Stimulated activated CD8-positive, alpha-beta memory T cell treated with anti-CD3 and anti-CD28 coated beads, Interleukin-12 subunit alpha, Interleukin-12 subunit beta, amount 100 ng/mL, for 1 hour (primary cell): ENCODE measurements around the gene ERVH48-1.
A peak's percentile ranks its signal among the peaks of the same experiment; 100 is the strongest.
"Not testable (repeated sequence)": the region's sequence is repeated elsewhere in the genome, so short reads cannot be mapped to it uniquely, and the experiment has no call there.

Experiments used
- DNase-seq: peaks from one replicate; pipeline ENCODE4 v3.0.0-alpha.2; 2020; ENCODE audit warnings: low read depth

ERVH48-1 gene

GRCh38 chr21:42938606-42938995, 13.2 kb upstream of the ERVH48-1 start:
- DNase-seq: not testable (repeated sequence)

GRCh38 chr21:42937960-42938605, 12.7 kb upstream of the ERVH48-1 start:
- DNase-seq: no peak

DNA sequence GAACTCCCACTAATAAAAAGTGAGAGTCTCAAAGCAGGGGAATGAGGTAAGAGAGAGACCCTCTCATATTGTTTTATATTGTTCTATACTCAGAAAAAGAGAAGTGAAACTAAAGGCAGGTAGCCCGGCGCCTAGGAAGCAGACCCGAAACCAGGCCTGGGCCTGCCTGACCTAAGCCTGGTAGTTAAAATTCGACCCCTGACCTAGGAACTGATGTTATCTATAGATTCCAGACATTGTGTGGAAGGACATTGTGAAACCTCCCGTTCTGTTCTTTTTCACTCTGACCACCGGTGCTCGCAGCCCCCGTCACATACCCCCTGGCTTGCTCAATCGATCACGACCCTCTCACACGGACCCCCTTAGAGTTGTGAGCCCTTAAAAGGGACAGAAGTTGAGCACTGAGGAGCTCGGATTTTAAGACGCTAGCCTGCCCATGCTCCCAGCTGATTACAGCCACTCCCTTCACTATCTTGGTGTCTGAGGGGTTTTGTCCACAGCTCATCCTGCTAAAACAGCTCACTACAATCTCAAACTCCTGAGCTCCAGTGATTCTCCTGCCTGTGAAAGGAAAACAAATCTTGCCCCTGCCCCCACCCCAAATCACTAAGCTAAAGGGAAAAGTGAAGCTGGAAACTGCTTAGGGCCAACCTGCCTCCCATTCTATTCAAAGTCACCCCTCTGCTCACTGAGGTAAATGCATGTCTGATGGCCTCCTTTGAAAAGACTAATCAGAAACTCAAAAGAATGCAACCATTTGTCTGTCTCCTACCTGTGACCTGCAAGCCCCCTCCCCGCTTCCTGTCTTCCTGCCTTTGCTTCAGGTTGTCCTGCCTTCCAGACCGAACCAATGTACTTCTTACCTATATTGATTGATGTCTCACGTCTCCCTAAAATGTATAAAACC, 11.9 kb upstream of the ERVH48-1 start:
- DNase-seq: not testable (repeated sequence)

DNA sequence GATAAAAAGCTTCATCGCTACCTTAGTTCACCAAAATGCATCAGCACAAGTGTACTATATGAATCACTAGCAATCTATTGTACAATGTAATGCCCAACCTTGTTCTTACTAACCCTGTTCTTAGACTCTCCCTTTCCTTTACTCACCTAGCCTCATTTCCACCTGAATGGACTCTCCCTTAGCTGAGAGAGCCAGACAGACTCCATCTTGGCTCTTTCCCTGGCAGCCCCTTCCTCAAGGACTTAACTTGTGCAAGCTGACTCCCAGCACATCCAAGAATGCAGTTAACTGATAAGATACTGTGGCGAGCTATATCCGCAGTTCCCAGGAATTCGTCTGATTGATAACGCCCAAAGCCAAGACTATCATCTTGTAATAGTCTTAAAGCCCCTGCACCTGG, 10.9 kb upstream of the ERVH48-1 start:
- DNase-seq: not testable (repeated sequence)

DNA sequence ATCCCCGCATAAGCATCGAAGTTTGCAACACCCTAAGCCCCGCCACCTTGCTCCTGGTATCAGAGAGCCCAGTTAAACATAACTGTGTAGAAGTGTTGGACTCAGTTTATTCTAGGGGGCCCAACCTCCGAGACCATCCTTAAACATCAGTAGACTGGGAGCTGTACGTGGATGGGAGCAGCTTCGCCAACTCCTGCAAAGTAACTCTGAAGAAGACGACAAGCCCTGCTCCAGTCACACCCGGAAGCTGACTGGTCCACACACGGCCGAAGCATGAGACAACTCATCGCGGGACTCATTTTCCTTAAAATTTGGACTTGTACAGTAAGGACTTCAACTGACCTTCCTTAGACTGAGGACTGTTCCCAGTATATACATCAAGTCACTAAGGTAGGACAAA, 8.5 kb upstream of the ERVH48-1 start:
- DNase-seq: not testable (repeated sequence)

- DNase-seq: not testable (repeated sequence)
Observed at GRCh38 chr21:42933137-42933970, 7.9 kb upstream of the ERVH48-1 start.

GRCh38 chr21:42932378-42933136, 7.1 kb upstream of the ERVH48-1 start:
- not testable (repeated sequence) for DNase-seq

DNA sequence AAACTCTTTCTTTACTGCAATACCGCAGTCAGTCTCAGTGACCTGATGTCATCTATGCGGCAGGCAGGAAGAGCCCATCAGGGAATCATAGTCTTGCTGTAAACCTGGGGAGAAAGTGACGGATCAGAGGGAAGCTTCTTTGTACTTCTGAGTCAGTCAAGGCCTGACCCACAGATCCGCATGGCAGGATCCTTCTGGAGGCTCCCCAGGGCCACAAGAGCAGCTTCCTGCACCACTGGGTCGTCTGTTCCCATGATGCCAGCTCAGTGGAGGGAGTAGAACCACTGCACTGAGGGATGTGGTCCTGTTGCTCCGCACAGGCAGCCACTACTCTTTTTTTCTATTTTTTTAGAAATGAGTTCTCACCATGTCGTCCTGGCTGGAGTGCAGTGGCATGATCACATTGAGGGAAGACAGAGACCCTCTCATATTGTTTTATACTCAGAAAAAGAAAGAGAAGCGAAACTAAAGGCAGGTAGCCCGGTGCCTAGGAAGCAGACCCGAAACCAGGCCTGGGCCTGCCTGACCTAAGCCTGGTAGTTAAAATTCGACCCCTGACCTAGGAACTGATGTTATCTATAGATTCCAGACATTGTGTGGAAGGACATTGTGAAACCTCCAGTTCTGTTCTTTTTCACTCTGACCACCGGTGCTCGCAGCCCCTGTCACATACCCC, 6.3 kb upstream of the ERVH48-1 start:
- no peak for DNase-seq

GRCh38 chr21:42929969-42930368, 4.5 kb upstream of the ERVH48-1 start:
- DNase-seq: no peak

DNA sequence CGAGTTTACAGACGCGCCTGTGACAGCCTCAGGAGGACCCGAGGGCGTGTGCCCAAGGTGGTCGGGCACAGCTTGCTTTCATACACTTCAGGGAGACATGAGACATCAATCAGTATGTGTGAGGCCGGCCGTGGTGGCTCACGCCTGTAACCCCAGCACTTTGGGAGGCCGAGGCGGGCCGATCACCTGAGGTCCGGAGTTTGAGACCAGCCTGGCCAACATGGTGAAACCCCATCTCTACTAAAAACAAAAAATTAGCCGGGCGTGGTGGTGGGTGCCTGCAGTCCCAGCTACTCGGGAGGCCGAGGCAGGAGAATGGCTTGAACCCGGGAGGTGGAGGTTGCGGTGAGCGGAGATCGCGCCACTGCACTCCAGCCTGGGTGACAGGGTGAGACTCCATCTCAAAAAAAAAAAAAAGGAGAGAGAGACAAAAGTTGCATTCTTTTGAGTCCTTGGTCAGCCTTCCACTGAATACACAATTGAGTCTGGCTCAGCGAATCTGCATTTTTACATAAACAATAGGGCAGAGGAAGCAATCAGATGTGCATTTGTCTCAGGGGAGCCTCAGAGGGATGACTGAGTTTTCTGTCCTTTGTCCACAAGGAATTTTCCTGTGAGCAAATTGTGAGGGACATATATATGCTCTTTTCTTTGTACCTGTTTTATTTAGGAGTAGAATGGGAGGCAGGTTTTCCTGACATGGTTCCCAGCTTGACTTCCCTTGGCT, 2.2 kb upstream of the ERVH48-1 start:
- not testable (repeated sequence) for DNase-seq

- DNase-seq: no peak
Observed at GRCh38 chr21:42924433-42924751, 1.0 kb downstream of the ERVH48-1 start.

DNA sequence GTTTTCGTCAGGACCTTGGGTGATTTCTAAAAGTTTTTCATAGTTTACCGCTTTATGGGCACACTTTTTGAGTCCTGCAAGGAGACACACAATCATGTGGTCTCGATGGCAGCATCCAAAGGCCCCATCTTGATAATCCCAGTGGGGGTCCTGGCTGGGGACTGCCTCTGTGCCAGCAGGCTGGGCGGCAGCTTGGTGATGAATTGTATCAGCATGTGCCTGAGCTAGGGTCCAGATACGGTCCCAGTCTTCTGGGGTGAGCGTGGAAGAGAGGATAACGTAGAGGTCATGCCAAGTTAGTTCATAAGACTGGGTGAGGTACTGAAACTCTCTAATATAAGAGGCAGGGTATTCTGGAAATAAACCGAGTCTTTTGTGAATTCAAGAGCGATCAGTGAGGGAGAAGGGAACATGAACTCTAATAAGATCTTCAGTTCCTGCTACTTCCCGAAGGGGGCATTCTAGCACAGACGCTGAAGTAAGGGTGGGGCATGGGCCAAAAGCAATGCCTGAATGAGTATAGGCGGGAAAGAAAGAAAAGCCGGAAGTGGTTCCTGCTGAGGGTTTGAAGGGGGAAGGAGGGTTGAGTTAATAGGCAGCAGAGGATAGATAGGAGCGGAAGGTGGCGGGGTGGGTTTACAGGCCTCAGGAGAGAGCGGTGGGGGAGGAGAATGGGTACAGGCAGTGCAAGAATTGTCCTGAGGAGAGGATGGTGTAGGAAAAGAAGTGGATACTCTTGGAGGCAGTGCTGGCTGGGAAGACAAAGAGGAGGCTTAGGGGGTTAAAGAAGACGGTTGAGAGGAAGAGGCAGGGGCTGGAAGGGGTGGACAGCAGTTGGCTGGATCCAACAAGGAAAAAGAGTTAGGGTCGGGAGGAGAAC, 1.6 kb downstream of the ERVH48-1 start:
- DNase-seq: peak; percentile 51

GRCh38 chr21:42922918-42923317, 2.5 kb downstream of the ERVH48-1 start:
- DNase-seq: no peak

DNA sequence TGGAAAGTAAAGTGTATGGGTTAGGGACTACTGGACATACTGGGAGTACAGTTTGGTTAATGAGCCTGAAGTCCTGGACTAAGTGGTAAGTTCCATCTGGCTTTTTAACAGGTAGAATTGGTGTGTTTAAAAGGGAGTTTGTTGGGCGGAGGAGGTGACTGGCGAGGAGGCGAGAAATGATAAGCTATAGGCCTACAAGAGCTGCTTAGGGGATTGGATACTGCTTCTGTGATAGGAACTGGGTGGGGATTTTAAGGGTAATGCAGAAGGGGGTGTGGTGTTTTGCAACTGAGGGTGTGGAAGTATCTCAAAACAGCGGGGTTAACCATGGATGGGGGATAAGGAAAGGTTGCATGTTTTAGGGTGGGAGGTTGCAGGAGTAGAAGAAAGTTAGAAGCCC, 3.5 kb downstream of the ERVH48-1 start:
- no peak for DNase-seq

DNA sequence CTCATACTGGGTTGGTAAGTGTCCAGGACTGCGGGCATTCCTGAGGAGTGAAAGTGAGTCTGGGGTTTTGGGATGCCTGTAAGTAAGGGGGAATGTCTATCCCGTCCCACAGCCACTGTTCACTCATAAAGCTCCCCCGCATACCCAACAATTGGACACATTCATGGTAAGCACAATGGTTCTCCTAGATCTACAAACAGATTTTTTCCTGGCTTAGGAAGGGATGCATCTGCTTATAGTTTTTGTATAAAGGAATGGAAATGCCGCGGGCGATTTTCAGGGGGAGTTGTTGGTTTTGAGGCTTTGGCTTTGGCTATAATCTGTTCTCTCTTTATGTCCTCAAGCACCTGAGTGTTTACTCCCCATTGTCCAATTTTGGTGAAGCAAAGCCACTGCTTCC, 7.1 kb downstream of the ERVH48-1 start:
- no peak for DNase-seq

GRCh38 chr21:42913476-42913875, 12.0 kb downstream of the ERVH48-1 start:
- DNase-seq: no peak

DNA sequence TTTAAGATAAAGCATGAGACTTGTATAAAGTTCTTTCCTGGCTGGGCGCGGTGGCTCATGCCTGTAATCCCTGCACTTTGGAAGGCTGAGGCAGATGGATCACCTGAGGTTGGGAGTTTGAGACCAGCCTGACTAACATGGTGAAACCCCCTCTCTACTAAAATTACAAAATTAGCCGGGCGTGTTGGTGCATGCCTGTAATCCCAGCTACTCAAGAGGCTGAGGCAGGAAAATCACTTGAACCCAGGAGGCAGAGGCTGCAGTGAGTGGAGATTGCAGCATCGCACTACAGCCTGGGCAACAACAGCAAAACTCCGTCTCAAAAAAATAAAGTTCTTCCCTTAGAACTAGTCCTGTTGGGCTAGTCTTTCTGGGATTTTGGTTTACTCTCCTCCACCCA, 13.5 kb downstream of the ERVH48-1 start:
- not testable (repeated sequence) for DNase-seq

DNA sequence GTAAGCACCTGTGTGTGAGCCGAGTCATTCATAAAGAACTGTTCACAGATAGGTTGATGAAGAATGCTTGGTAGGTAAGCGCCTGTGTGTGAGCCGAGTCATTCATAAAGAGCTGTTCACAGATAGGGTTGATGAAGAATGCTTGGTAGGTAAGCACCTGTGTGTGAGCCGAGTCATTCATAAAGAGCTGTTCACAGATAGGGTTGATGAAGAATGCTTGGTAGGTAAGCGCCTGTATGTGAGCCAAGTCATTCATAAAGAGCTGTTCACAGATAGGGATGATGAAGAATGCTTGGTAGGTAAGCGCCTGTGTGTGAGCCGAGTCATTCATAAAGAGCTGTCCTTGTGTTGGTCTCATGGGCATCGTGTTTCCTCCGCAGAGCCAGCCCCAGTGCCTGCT, 16.9 kb downstream of the ERVH48-1 start:
- not testable (repeated sequence) for DNase-seq

GRCh38 chr21:42906233-42906632, 19.2 kb downstream of the ERVH48-1 start:
- no peak for DNase-seq

DNA sequence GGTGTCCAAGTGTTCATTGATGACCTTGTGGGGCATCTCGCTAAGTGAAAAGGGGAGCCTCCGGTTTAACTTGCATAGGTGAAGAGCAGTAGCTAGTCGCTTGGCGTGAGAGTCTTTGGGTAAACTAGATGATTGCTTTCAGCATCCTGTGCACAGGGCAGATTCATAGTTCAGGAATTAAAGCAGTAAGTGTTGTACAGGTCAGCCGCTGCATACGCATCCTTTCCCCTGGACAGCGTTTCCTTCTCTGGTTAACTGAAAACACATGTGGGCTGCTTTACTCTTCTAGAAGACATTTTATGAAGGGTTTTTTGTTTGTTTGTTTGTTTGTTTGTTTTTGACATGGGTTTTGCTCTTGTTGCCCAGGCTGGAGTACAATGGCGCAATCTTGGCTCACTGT, 20.2 kb downstream of the ERVH48-1 start:
- no peak for DNase-seq
